ENCODE data around the gene SPANXN5.
"Not testable (repeated sequence)": the region's sequence is repeated elsewhere in the genome, so short reads cannot be mapped to it uniquely, and the experiment has no call there.

The SPANXN5 gene

GRCh38 chrX:52797327-52797726 is at the start of gene SPANXN5:
TSS of gene SPANXN5 (minus strand) at chrX:52797427. CDS start at chrX:52797348, 79 bp downstream.
- not testable (repeated sequence) for DNase-seq (ENCODE audit: low spot score)

- DNase-seq (ENCODE audit: low spot score): not testable (repeated sequence)
Observed at GRCh38 chrX:52843619-52844018, 46.4 kb upstream of the SPANXN5 start.

- no peak for DNase-seq (ENCODE audit: low spot score)
Observed at GRCh38 chrX:52839137-52839536, 41.9 kb upstream of the SPANXN5 start.

- DNase-seq (ENCODE audit: low spot score): no peak
Observed at GRCh38 chrX:52830551-52830950, 33.3 kb upstream of the SPANXN5 start.

- no peak for DNase-seq (ENCODE audit: low spot score)
Observed at GRCh38 chrX:52824608-52825007, 27.4 kb upstream of the SPANXN5 start.

GRCh38 chrX:52821079-52821760 is 24.0 kb upstream of the SPANXN5 start:
- DNase-seq (ENCODE audit: low spot score): no peak

- no peak for DNase-seq (ENCODE audit: low spot score)
Observed at GRCh38 chrX:52819788-52820187, 22.6 kb upstream of the SPANXN5 start.

- no peak for DNase-seq (ENCODE audit: low spot score)
Observed at GRCh38 chrX:52811065-52811625, 13.9 kb upstream of the SPANXN5 start, which contains the start of gene XAGE5. TSS of gene XAGE5 (plus strand) at chrX:52811287. CDS start at chrX:52812567, 1,280 bp downstream.

- DNase-seq (ENCODE audit: low spot score): not testable (repeated sequence)
Observed at GRCh38 chrX:52804876-52805275, 7.6 kb upstream of the SPANXN5 start.

GRCh38 chrX:52773504-52773903 is 23.7 kb downstream of the SPANXN5 start:
- DNase-seq (ENCODE audit: low spot score): not testable (repeated sequence)

GRCh38 chrX:52765983-52766382 is 31.2 kb downstream of the SPANXN5 start:
- DNase-seq (ENCODE audit: low spot score): not testable (repeated sequence)

GRCh38 chrX:52750952-52751351 is 46.3 kb downstream of the SPANXN5 start, which contains the start of gene SSX2B:
TSS of gene SSX2B (plus strand) at chrX:52751252. CDS start at chrX:52752681, 1,429 bp downstream.
- DNase-seq (ENCODE audit: low spot score): not testable (repeated sequence)
